ENCODE results near the gene BLOC1S6. TPM values are rescaled to one million over a fixed set of nuclear protein-coding genes. Genes with fewer than 3 reads are reported as not detected.

The BLOC1S6 gene
- total and polyA plus RNA-seq, 9 of the 15 experiments (the other 6 are each of a cell fraction or from before 2014, with no cell fraction given) = 18.2 to 72.4 (median 38.4) TPM

GRCh38 chr15:45606841-45607240 is 19.7 kb downstream of the BLOC1S6 start:
- Histone ChIP-seq H3K4me3 (no peak overlapping the region), H3K36me3 (ENCODE audit: control insufficient read depth, insufficient read depth, low read length) (peaks cover 35% of the 10 kb centered on the region), H3K4me1 (replicated peaks in 1 of 2; ENCODE audit: control insufficient read depth in 2 of 2, insufficient read depth in 2 of 2, low read length in 2 of 2) (no peaks in the 10 kb centered on the region), H3K79me2 (ENCODE audit: control insufficient read depth, insufficient read depth, low read length) (no peaks in the 10 kb centered on the region; the same call in 2 of the 3 replicates), H3K9me1 (ENCODE audit: control insufficient read depth, insufficient read depth, low read length) (no peaks in the 10 kb centered on the region), H3K27me3 (ENCODE audit: control insufficient read depth in 2 of 2, insufficient read depth in 2 of 2, low read length in 2 of 2) (no peaks in the 10 kb centered on the region), H3K9me3 (replicated peaks; ENCODE audit: control insufficient read depth, insufficient read depth, low read depth, low read length) (no peaks in the 10 kb centered on the region), H3K9ac (ENCODE audit: insufficient read depth in 1 of 2, low read depth in 2 of 2, low read length in 2 of 2) (no peak overlapping the region), H3K4me2 (ENCODE audit: insufficient read depth, low read length) (no peak overlapping the region), H4K20me1 (replicated peaks; ENCODE audit: control insufficient read depth, insufficient read depth, low read length) (no peaks in the 10 kb centered on the region), H3K27ac (ENCODE audit: extremely low read depth, low read depth, low read length) (no peak overlapping the region), H2AFZ (ENCODE audit: low read depth, low read length) (no peak overlapping the region)
- ATAC-seq (no peak), DNase-seq (ENCODE audit: extremely low read depth in 1 of 4, low spot score in 3 of 4) (no peak), FAIRE-seq (no peak)
- intact Hi-C loops (cut with micrococcal nuclease) (no loop called here), in situ Hi-C loops (cut with MboI) (loop anchor here (25.0 kb wide), 1 partner anchor 420 kb away; the partner anchor contains the start of gene SHF)
- WGBS (ENCODE audit: insufficient coverage, low coverage, missing lambda C conversion rate) = 88% methylated on average over 1 of the region's 1 CpG
- POLR2A ChIA-PET = interaction anchor here (0.6 kb wide), 1 partner anchor 9 kb away, joined by 4 read pairs; no protein-coding TSS in a partner anchor
- BruUV-seq (replicated peaks) = no TSS peak
- CTCF ChIA-PET (ENCODE audit: low intra/inter-chr PET ratio) = interaction anchor here (1.2 kb wide), 1 partner anchor 148 kb away, joined by 3 read pairs; no protein-coding TSS in a partner anchor
- no peak for TF ChIP-seq ZNF740 (CRISPR knock-in tag; IDR thresholded peaks at IDR 0.05)
- TF ChIP-seq ZNF740 (tag; IDR thresholded peaks at IDR 0.05) = no peak
- no peak for TF ChIP-seq NR1H2 (CRISPR knock-in tag; IDR thresholded peaks at IDR 0.05)
- no peak for TF ChIP-seq ZBTB7A (IDR thresholded peaks at IDR 0.05; ENCODE audit: borderline replicate concordance, control insufficient read depth, low read depth, low read length)
- TF ChIP-seq ZNF561 (CRISPR knock-in tag; conservative IDR thresholded peaks at IDR 0.05) = no peak
- TF ChIP-seq RERE (CRISPR knock-in tag; IDR thresholded peaks at IDR 0.05; ENCODE audit: borderline replicate concordance) = no peak
- TF ChIP-seq BRD9 (IDR thresholded peaks at IDR 0.05; ENCODE audit: low read depth, partially characterized antibody) = no peak
- no peak for TF ChIP-seq NBN (IDR thresholded peaks at IDR 0.05; ENCODE audit: low read depth)
- TF ChIP-seq SAFB2 (IDR thresholded peaks at IDR 0.05; ENCODE audit: borderline replicate concordance, low read depth, low read length, severe bottlenecking) = no peak
- no peak for TF ChIP-seq ZNF592 (IDR thresholded peaks at IDR 0.05)
- no peak for TF ChIP-seq BHLHE40 (IDR thresholded peaks at IDR 0.05; ENCODE audit: low read length)
- no peak for TF ChIP-seq ZFP1 (CRISPR knock-in tag; IDR thresholded peaks at IDR 0.05)

Data from K562 (cell line).